Karpas-422 (cell line): ENCODE measurements around the gene SLC38A11. TPM values are rescaled to one million over a fixed set of nuclear protein-coding genes. Genes with fewer than 3 reads are reported as not detected.

Experiments used
- DNase-seq: peaks from one replicate; pipeline ENCODE4 v3.0.0-alpha.2; 2015
- H2AFZ ChIP-seq: fragments of 200-600 bp; sonication (generic); 2 replicates; pipeline ENCODE4 v1.6.1; 2014; ENCODE audit warnings: antibody characterized with exemption, low read length, mixed read lengths
- H3K27ac ChIP-seq: fragments of 200-600 bp; sonication (generic); 2 replicates; pipeline ENCODE4 v1.5.1; 2014; ENCODE audit warnings: mild to moderate bottlenecking, low read length, moderate library complexity
- H3K27me3 ChIP-seq: fragments of 200-600 bp; sonication (generic); 2 replicates; pipeline ENCODE4 v1.6.1; 2014; ENCODE audit warnings: low read length, mixed read lengths
- H3K36me3 ChIP-seq: fragments of 200-600 bp; sonication (generic); 2 replicates; pipeline ENCODE4 v1.6.1; 2014; ENCODE audit warnings: low read length, mixed read lengths; ENCODE audit not compliant: insufficient read depth
- H3K4me1 ChIP-seq: fragments of 200-600 bp; sonication (generic); 2 replicates; pipeline ENCODE4 v1.6.1; 2014; ENCODE audit warnings: mild to moderate bottlenecking, low read length, mixed read lengths
- H3K4me2 ChIP-seq: fragments of 200-600 bp; sonication (generic); 2 replicates; pipeline ENCODE4 v1.6.1; 2014; ENCODE audit warnings: low read length, low read depth, mild to moderate bottlenecking; ENCODE audit not compliant: poor library complexity, severe bottlenecking
- H3K4me3 ChIP-seq: fragments of 200-600 bp; sonication (generic); 2 replicates; pipeline ENCODE4 v1.5.1; 2014; ENCODE audit warnings: mild to moderate bottlenecking, antibody characterized with exemption, low read length, mixed read lengths
- H3K79me2 ChIP-seq: fragments of 200-600 bp; sonication (generic); 2 replicates; pipeline ENCODE4 v1.6.1; 2014; ENCODE audit warnings: mild to moderate bottlenecking, low read length, mixed read lengths
- H3K9ac ChIP-seq: fragments of 200-600 bp; sonication (generic); 2 replicates; pipeline ENCODE4 v1.6.0; 2014; ENCODE audit warnings: low read length
- H3K9me2 ChIP-seq: fragments of 200-600 bp; sonication (generic), shearing (Covaris generic); replicated peaks from 2 replicates; pipeline ENCODE4 v1.6.0; 2014; ENCODE audit warnings: mild to moderate bottlenecking, low read length, moderate library complexity; ENCODE audit not compliant: insufficient read depth
- H3K9me3 ChIP-seq: fragments of 300-700, 200-600 bp; sonication (generic); 2 replicates; pipeline ENCODE4 v1.6.1; 2014; ENCODE audit warnings: low read length, mixed read lengths
- H4K20me1 ChIP-seq: fragments of 200-600 bp; sonication (generic); 2 replicates; pipeline ENCODE4 v1.6.1; 2014; ENCODE audit warnings: mild to moderate bottlenecking, antibody characterized with exemption, low read length, low read depth; ENCODE audit not compliant: insufficient read depth
- small RNA-seq: library from RNA; depleted of rRNA; stranded (forward); fragments of <200 nt; gene quantifications from one replicate; pipeline ENCODE3, GENCODE V24; 2014
- total RNA-seq: library from RNA; depleted of rRNA; stranded (reverse); fragments of >200 nt; shearing (Covaris generic); gene quantifications from 2 replicates; pipeline ENCODE4 v1.2.3, GENCODE V29; 2014; ENCODE audit warnings: low replicate concordance; rRNA removed

The SLC38A11 gene
- total RNA-seq, 1 experiment from 2014 or later, result not detected

- H3K4me2 ChIP-seq, result no peak overlapping the region
- no peaks in the 10 kb centered on the region for H4K20me1 ChIP-seq
- DNase-seq, result no peak
- H3K4me1 ChIP-seq, result peaks cover under 1% of the 10 kb centered on the region
- H3K79me2 ChIP-seq, result no peaks in the 10 kb centered on the region
- no peak overlapping the region for H3K4me3 ChIP-seq
- no peak overlapping the region for H3K27ac ChIP-seq
- no peaks in the 10 kb centered on the region for H3K9me3 ChIP-seq
- peaks cover under 1% of the 10 kb centered on the region; the same call in 1 of the 2 replicates for H3K27me3 ChIP-seq
- H3K36me3 ChIP-seq, result no peaks in the 10 kb centered on the region
- no peaks in the 10 kb centered on the region for H3K9me2 ChIP-seq
- no peak overlapping the region for H3K9ac ChIP-seq
- no peak overlapping the region for H2AFZ ChIP-seq
Measured at GRCh38 chr2:164847291-164847690, 108.0 kb downstream of the SLC38A11 start.

GRCh38 chr2:164846276-164846675, 109.0 kb downstream of the SLC38A11 start:
- no peaks in the 10 kb centered on the region for H3K9me3 ChIP-seq

More at GRCh38 chr2:164846276-164846675, 109.0 kb downstream of the SLC38A11 start:
- no peaks in the 10 kb centered on the region for H4K20me1 ChIP-seq
- no peak overlapping the region for H2AFZ ChIP-seq
- H3K79me2 ChIP-seq, result no peaks in the 10 kb centered on the region
- H3K27ac ChIP-seq, result no peak overlapping the region
- H3K4me1 ChIP-seq, result peaks cover 9% of the 10 kb centered on the region
- DNase-seq, result no peak
- H3K9ac ChIP-seq, result no peak overlapping the region
- H3K9me2 ChIP-seq, result no peaks in the 10 kb centered on the region
- H3K27me3 ChIP-seq, result peaks cover 2% of the 10 kb centered on the region; the same call in 1 of the 2 replicates
- no peak overlapping the region for H3K4me3 ChIP-seq
- H3K36me3 ChIP-seq, result no peaks in the 10 kb centered on the region
- H3K4me2 ChIP-seq, result no peak overlapping the region

Small RNA genes within 50 kb of the gene (small RNA-seq; reads per million reads assigned to genes)
- not detected for gene RNA5SP110
- not detected for gene RNA5SP111

Other genes starting within 250 kb of the SLC38A11 start
- gene COBLL1, start 113.7 kb downstream of the SLC38A11 start, total RNA-seq, result 0.04 TPM in 1 of 2 replicates, not detected in the other
- gene SCN3A, start 248.5 kb upstream of the SLC38A11 start, total RNA-seq, result not detected in 2 replicates